ENCODE results near the gene CNDP1.

CNDP1 gene

DNA sequence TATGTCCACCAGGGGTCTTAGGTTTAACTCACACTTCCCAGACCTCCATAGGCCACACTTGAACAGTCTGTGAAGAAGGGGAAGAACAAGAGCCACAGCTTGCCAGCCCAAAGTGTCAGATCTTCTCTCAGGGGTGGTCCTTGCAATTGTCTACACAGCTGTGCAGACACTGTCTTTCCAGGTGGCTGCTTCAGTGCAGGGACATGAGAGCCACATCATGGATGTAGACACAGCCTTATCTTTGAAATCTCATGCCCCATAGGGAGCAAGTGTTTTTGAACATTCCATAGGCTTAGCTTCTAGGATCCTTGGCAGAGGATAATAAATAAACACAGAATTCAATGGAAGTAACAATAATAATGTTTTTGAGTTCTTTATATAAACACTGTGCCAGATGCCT lies 70.1 kb downstream of the CNDP1 start:
- no peak overlapping the region for H3K4me3 ChIP-seq (replicated peaks; ENCODE audit: low read depth, low read length)
- TF ChIP-seq, protein P1, sequence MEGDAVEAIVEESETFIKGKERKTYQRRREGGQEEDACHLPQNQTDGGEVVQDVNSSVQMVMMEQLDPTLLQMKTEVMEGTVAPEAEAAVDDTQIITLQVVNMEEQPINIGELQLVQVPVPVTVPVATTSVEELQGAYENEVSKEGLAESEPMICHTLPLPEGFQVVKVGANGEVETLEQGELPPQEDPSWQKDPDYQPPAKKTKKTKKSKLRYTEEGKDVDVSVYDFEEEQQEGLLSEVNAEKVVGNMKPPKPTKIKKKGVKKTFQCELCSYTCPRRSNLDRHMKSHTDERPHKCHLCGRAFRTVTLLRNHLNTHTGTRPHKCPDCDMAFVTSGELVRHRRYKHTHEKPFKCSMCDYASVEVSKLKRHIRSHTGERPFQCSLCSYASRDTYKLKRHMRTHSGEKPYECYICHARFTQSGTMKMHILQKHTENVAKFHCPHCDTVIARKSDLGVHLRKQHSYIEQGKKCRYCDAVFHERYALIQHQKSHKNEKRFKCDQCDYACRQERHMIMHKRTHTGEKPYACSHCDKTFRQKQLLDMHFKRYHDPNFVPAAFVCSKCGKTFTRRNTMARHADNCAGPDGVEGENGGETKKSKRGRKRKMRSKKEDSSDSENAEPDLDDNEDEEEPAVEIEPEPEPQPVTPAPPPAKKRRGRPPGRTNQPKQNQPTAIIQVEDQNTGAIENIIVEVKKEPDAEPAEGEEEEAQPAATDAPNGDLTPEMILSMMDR (IDR thresholded peaks at IDR 0.05; ENCODE audit: insufficient read depth, low read length, poor library complexity, severe bottlenecking) = no peak

DNA sequence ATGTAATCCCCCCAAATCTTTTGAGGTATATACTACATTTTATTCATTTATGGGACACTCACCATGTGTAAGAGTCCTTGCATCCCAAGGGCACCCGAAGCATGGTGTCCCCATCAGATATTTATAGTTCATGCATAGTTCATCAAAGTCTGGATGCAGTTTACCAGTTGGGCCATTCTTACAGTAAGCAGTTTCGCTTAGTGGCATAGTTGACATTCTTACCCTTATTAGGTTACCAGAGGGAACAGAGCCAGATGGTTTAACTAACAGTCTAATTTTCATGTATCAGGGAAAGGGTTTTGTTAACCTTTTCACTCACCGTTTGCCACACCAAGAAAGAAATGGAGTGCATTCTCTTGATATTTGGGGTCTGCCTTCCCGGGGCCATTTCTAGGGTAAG lies 70.5 kb downstream of the CNDP1 start:
- Histone ChIP-seq H3K4me3 (replicated peaks; ENCODE audit: low read depth, low read length) (no peak overlapping the region), H3K36me3 (ENCODE audit: control insufficient read depth, insufficient read depth, low read length) (no peaks in the 10 kb centered on the region), H3K27me3 (replicated peaks; ENCODE audit: control insufficient read depth, insufficient read depth, low read length) (no peaks in the 10 kb centered on the region)
- TF ChIP-seq, protein P1 (IDR thresholded peaks at IDR 0.05; ENCODE audit: insufficient read depth, low read length, poor library complexity, severe bottlenecking) = no peak
- no peak for DNase-seq (ENCODE audit: extremely low read depth, insufficient read length)

More for the DNA sequence above, 70.1 kb downstream of the CNDP1 start:
- DNase-seq (ENCODE audit: extremely low read depth, insufficient read length) = no peak
- no peaks in the 10 kb centered on the region for H3K36me3 ChIP-seq (ENCODE audit: control insufficient read depth, insufficient read depth, low read length)
- H3K27me3 ChIP-seq (replicated peaks; ENCODE audit: control insufficient read depth, insufficient read depth, low read length) = no peaks in the 10 kb centered on the region

DNA sequence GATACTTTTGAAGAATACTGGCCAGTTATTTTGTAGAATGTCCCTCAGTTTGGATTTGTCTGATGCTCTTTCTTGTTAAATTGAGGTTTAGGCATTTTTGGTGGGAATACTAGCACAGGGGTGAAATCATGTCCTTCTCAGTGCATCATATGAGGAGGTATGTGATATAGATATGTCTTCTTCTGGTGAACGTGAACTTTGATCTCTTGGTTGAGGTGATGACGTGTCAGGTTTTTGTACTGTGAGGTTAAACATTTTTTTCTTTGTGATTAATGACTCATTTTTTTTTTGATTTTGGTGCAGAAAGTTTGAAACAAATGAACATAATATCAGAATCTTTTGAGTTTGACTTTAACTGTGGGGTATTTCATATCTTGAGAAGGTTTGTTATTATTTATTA lies 74.4 kb downstream of the CNDP1 start:
- no peak for DNase-seq (ENCODE audit: extremely low read depth, insufficient read length)
- Histone ChIP-seq H3K27me3 (replicated peaks; ENCODE audit: control insufficient read depth, insufficient read depth, low read length) (no peaks in the 10 kb centered on the region), H3K36me3 (ENCODE audit: control insufficient read depth, insufficient read depth, low read length) (no peaks in the 10 kb centered on the region), H3K4me3 (replicated peaks; ENCODE audit: low read depth, low read length) (no peak overlapping the region)
- TF ChIP-seq, protein P1 (IDR thresholded peaks at IDR 0.05; ENCODE audit: insufficient read depth, low read length, poor library complexity, severe bottlenecking) = no peak

DNA sequence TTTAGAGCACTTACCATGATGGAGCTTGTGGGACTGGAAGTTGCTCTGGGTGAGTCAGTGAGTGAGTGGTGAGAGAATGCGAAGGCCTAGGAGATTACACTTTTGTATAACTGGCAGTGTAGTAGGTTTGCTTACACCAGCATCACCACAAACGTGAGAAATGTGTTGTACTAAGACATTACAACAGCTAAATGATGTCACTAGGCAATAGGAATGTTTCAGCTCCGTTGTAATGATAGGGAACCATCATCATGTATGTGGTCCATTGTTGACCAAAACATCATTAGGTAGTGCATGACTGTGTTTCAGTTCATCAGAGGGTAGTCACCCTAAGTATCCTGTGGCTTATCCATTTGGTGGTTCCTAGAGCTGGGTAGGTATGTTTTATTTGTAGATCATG lies 75.2 kb downstream of the CNDP1 start:
- DNase-seq (ENCODE audit: extremely low read depth, insufficient read length) = no peak
- Histone ChIP-seq H3K4me3 (replicated peaks; ENCODE audit: low read depth, low read length) (no peak overlapping the region), H3K27me3 (replicated peaks; ENCODE audit: control insufficient read depth, insufficient read depth, low read length) (no peaks in the 10 kb centered on the region), H3K36me3 (ENCODE audit: control insufficient read depth, insufficient read depth, low read length) (no peaks in the 10 kb centered on the region)
- TF ChIP-seq, protein P1 (IDR thresholded peaks at IDR 0.05; ENCODE audit: insufficient read depth, low read length, poor library complexity, severe bottlenecking) = no peak

DNA sequence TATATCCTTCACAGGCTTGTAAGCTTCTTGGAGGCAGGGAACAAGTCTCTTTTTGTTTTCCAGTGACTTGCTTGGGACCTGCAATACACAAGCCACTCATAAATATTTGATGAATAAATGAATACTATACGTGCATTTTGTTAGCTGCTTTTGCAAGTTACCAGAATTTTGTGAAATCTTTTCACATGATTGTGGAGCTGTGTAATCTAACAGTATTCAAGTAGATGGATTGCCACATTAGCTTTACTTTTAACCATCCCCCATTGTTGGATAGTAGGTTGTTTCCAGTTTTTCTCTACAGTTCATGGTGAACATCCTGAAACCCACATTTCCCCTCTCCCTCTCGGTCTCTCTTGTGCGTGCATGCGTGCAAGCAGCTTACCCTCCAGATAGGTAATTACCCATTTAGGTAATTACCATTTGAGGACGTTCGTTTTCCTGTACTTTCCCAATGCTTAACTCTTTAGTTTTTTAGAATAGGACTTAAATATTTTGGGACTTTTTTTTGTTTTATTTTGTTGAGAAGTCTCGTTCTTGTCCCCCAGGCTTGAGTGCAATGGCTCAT lies 75.8 kb downstream of the CNDP1 start:
- no peaks in the 10 kb centered on the region for H3K27me3 ChIP-seq (replicated peaks; ENCODE audit: control insufficient read depth, insufficient read depth, low read length)
- no peaks in the 10 kb centered on the region; the same call in 1 of the 2 replicates for H3K36me3 ChIP-seq (ENCODE audit: control insufficient read depth, insufficient read depth, low read length)
- TF ChIP-seq, protein P1 (IDR thresholded peaks at IDR 0.05; ENCODE audit: insufficient read depth, low read length, poor library complexity, severe bottlenecking) = no peak
- no peak overlapping the region for H3K4me3 ChIP-seq (replicated peaks; ENCODE audit: low read depth, low read length)
- DNase-seq (ENCODE audit: extremely low read depth, insufficient read length) = no peak

DNA sequence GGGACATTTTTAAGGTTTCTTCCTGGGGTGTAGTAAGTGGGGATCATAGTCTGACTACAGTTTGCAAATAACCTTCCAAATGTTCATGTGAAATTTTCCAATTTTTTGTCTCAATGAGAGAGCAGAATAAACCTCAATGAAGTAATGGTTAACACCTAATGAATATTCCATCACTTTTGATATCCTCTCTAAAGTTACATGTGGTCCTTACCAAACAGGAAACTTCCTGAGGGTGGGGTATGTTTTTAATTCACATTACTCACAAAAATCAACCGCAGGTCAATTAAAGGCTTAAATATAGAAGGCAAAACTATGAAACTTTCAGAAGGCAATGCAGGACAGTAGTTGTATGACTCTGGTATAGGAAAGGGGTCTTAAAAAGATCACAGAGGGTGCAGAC lies 76.6 kb downstream of the CNDP1 start:
- DNase-seq (ENCODE audit: extremely low read depth, insufficient read length) = no peak
- Histone ChIP-seq H3K4me3 (replicated peaks; ENCODE audit: low read depth, low read length) (no peak overlapping the region), H3K36me3 (ENCODE audit: control insufficient read depth, insufficient read depth, low read length) (no peaks in the 10 kb centered on the region; the same call in 1 of the 2 replicates), H3K27me3 (replicated peaks; ENCODE audit: control insufficient read depth, insufficient read depth, low read length) (no peaks in the 10 kb centered on the region)
- TF ChIP-seq, protein P1 (IDR thresholded peaks at IDR 0.05; ENCODE audit: insufficient read depth, low read length, poor library complexity, severe bottlenecking) = no peak

All from GM06990 (cell line).